ENCODE measurements around the gene CFAP46.

The CFAP46 gene

GRCh38 chr10:132964231-132964630, 21.9 kb upstream of the CFAP46 start (continued):
- TF ChIP-seq CREB5 (CRISPR knock-in tag; IDR thresholded peaks at IDR 0.05; ENCODE audit: low read depth) (no peak), OSR1 (CRISPR knock-in tag; IDR thresholded peaks at IDR 0.05) (no peak), GLIS3 (CRISPR knock-in tag; IDR thresholded peaks at IDR 0.05) (no peak), PPARA (CRISPR knock-in tag; IDR thresholded peaks at IDR 0.05; ENCODE audit: borderline replicate concordance) (no peak), ESRRG (CRISPR knock-in tag; IDR thresholded peaks at IDR 0.05) (no peak), TCF4 (CRISPR knock-in tag; IDR thresholded peaks at IDR 0.05; ENCODE audit: borderline replicate concordance) (no peak)

GRCh38 chr10:132963430-132963960, 21.1 kb upstream of the CFAP46 start:
- ATAC-seq: no peak
- TF ChIP-seq GLIS3 (CRISPR knock-in tag; IDR thresholded peaks at IDR 0.05) (no peak), ISL1 (CRISPR knock-in tag; IDR thresholded peaks at IDR 0.05) (no peak), ZC3H10 (CRISPR knock-in tag; IDR thresholded peaks at IDR 0.05) (no peak), CSDC2 (CRISPR knock-in tag; IDR thresholded peaks at IDR 0.05) (no peak), TCF4 (CRISPR knock-in tag; IDR thresholded peaks at IDR 0.05; ENCODE audit: borderline replicate concordance) (no peak), ZNF70 (CRISPR knock-in tag; IDR thresholded peaks at IDR 0.05) (no peak), ZNF565 (CRISPR knock-in tag; conservative IDR thresholded peaks at IDR 0.05; ENCODE audit: low read depth) (no peak), ARNTL (CRISPR knock-in tag; IDR thresholded peaks at IDR 0.05; ENCODE audit: borderline replicate concordance, low read depth) (no peak), PPARA (CRISPR knock-in tag; IDR thresholded peaks at IDR 0.05; ENCODE audit: borderline replicate concordance) (no peak), BACH2 (CRISPR knock-in tag; IDR thresholded peaks at IDR 0.05; ENCODE audit: borderline replicate concordance) (no peak), ZFP3 (CRISPR knock-in tag; IDR thresholded peaks at IDR 0.05) (no peak)
- TF ChIP-seq, protein P1, sequence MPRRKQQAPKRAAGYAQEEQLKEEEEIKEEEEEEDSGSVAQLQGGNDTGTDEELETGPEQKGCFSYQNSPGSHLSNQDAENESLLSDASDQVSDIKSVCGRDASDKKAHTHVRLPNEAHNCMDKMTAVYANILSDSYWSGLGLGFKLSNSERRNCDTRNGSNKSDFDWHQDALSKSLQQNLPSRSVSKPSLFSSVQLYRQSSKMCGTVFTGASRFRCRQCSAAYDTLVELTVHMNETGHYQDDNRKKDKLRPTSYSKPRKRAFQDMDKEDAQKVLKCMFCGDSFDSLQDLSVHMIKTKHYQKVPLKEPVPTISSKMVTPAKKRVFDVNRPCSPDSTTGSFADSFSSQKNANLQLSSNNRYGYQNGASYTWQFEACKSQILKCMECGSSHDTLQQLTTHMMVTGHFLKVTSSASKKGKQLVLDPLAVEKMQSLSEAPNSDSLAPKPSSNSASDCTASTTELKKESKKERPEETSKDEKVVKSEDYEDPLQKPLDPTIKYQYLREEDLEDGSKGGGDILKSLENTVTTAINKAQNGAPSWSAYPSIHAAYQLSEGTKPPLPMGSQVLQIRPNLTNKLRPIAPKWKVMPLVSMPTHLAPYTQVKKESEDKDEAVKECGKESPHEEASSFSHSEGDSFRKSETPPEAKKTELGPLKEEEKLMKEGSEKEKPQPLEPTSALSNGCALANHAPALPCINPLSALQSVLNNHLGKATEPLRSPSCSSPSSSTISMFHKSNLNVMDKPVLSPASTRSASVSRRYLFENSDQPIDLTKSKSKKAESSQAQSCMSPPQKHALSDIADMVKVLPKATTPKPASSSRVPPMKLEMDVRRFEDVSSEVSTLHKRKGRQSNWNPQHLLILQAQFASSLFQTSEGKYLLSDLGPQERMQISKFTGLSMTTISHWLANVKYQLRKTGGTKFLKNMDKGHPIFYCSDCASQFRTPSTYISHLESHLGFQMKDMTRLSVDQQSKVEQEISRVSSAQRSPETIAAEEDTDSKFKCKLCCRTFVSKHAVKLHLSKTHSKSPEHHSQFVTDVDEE (CRISPR knock-in tag; IDR thresholded peaks at IDR 0.05): no peak
- TF ChIP-seq, protein P2, sequence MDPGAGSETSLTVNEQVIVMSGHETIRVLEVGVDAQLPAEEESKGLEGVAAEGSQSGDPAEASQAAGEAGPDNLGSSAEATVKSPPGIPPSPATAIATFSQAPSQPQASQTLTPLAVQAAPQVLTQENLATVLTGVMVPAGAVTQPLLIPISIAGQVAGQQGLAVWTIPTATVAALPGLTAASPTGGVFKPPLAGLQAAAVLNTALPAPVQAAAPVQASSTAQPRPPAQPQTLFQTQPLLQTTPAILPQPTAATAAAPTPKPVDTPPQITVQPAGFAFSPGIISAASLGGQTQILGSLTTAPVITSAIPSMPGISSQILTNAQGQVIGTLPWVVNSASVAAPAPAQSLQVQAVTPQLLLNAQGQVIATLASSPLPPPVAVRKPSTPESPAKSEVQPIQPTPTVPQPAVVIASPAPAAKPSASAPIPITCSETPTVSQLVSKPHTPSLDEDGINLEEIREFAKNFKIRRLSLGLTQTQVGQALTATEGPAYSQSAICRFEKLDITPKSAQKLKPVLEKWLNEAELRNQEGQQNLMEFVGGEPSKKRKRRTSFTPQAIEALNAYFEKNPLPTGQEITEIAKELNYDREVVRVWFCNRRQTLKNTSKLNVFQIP (CRISPR knock-in tag; IDR thresholded peaks at IDR 0.05; ENCODE audit: borderline replicate concordance, low read depth): no peak
- TF ChIP-seq, protein P3, sequence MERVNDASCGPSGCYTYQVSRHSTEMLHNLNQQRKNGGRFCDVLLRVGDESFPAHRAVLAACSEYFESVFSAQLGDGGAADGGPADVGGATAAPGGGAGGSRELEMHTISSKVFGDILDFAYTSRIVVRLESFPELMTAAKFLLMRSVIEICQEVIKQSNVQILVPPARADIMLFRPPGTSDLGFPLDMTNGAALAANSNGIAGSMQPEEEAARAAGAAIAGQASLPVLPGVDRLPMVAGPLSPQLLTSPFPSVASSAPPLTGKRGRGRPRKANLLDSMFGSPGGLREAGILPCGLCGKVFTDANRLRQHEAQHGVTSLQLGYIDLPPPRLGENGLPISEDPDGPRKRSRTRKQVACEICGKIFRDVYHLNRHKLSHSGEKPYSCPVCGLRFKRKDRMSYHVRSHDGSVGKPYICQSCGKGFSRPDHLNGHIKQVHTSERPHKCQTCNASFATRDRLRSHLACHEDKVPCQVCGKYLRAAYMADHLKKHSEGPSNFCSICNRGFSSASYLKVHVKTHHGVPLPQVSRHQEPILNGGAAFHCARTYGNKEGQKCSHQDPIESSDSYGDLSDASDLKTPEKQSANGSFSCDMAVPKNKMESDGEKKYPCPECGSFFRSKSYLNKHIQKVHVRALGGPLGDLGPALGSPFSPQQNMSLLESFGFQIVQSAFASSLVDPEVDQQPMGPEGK (CRISPR knock-in tag; IDR thresholded peaks at IDR 0.05; ENCODE audit: borderline replicate concordance): no peak

DNA sequence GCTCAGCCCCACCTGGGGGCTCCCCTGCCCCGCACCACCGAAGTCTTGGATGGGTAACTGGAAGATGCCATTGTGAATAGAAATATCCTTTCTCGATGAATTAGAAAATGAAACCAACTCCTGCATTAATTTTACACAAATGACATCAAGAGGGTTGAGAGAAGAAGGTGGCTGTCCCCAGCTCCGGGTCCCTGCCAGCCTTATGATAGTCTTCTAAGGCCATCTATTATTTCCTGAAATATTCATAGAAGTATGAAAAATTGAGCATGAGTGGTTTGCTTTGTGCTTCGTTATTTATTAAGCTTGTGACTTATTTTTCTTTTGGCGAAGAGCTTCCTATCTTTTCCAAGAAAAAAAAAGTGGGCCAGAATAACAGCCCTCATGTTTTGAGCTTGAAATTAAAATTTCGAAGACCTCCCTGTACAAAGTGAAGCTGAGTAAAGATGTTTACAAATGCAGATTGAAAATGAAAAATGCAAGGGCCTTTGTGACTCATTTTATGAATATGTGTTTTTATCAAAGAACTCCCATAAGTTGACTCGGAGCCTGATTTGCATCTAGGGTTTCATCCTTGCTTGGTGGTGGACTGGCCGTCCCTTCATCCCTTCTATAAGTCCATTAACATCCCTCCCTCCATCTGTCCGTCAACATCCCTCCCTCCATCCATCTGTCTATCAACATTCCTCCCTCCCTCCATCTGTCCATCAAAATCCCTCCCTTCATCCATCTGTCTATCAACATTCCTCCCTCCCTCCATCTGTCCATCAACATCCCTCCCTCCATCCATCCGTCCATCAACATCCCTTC, 20.5 kb upstream of the CFAP46 start:
- no peak for ATAC-seq
- TF ChIP-seq TOX (CRISPR knock-in tag; IDR thresholded peaks at IDR 0.05; ENCODE audit: borderline replicate concordance): no peak
- no peak for TF ChIP-seq PPARA (CRISPR knock-in tag; IDR thresholded peaks at IDR 0.05; ENCODE audit: borderline replicate concordance)
- TF ChIP-seq, protein P4, sequence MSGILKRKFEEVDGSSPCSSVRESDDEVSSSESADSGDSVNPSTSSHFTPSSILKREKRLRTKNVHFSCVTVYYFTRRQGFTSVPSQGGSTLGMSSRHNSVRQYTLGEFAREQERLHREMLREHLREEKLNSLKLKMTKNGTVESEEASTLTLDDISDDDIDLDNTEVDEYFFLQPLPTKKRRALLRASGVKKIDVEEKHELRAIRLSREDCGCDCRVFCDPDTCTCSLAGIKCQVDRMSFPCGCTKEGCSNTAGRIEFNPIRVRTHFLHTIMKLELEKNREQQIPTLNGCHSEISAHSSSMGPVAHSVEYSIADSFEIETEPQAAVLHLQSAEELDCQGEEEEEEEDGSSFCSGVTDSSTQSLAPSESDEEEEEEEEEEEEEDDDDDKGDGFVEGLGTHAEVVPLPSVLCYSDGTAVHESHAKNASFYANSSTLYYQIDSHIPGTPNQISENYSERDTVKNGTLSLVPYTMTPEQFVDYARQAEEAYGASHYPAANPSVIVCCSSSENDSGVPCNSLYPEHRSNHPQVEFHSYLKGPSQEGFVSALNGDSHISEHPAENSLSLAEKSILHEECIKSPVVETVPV (CRISPR knock-in tag; IDR thresholded peaks at IDR 0.05): no peak
- TF ChIP-seq ZFP3 (CRISPR knock-in tag; IDR thresholded peaks at IDR 0.05): no peak
- no peak for TF ChIP-seq ZFP30 (CRISPR knock-in tag; IDR thresholded peaks at IDR 0.05)
- TF ChIP-seq, protein P3 (CRISPR knock-in tag; IDR thresholded peaks at IDR 0.05; ENCODE audit: borderline replicate concordance): no peak
- no peak for TF ChIP-seq ARNTL (CRISPR knock-in tag; IDR thresholded peaks at IDR 0.05; ENCODE audit: borderline replicate concordance, low read depth)
- no peak for TF ChIP-seq TCF4 (CRISPR knock-in tag; IDR thresholded peaks at IDR 0.05; ENCODE audit: borderline replicate concordance)
- no peak for TF ChIP-seq ZNF565 (CRISPR knock-in tag; conservative IDR thresholded peaks at IDR 0.05; ENCODE audit: low read depth)
- TF ChIP-seq CSDC2 (CRISPR knock-in tag; IDR thresholded peaks at IDR 0.05): no peak
- no peak for TF ChIP-seq ISL1 (CRISPR knock-in tag; IDR thresholded peaks at IDR 0.05)
- TF ChIP-seq ZC3H10 (CRISPR knock-in tag; IDR thresholded peaks at IDR 0.05): no peak
- TF ChIP-seq, protein P2 (CRISPR knock-in tag; IDR thresholded peaks at IDR 0.05; ENCODE audit: borderline replicate concordance, low read depth): no peak
- TF ChIP-seq GLIS3 (CRISPR knock-in tag; IDR thresholded peaks at IDR 0.05): no peak

Data from SK-N-SH treated with all-trans-retinoic acid at 6 μM for 48 hours (cell line).